Measurements from ENCODE around the gene B3GNT4.

GRCh38 chr12:122207391-122207790 is 3.9 kb downstream of the B3GNT4 start:
- TF ChIP-seq CTCF (IDR thresholded peaks at IDR 0.05; ENCODE audit: insufficient read depth, low read length) (no peak), POLR2AphosphoS5 (IDR thresholded peaks at IDR 0.05; ENCODE audit: low read depth) (no peak), SPI1 (IDR thresholded peaks at IDR 0.05; ENCODE audit: borderline replicate concordance, low read depth) (no peak), REST (IDR thresholded peaks at IDR 0.05; ENCODE audit: insufficient replicate concordance, low read depth) (no peak)
